Measurements from ENCODE around the gene ABCA4. TPM values are rescaled to one million over a fixed set of nuclear protein-coding genes. Genes with fewer than 3 reads are reported as not detected.
A peak's percentile ranks its signal among the peaks of the same experiment; 100 is the strongest.

ABCA4 gene
- total RNA-seq, 5 donors from 2014 or later (not counting 1 experiment from before 2014, with no cell fraction given): not detected

GRCh38 chr1:94081566-94082344 is 39.2 kb downstream of the ABCA4 start:
- H3K36me3 ChIP-seq (ENCODE audit: control insufficient read depth in 2 of 2, extremely low read depth in 1 of 2, insufficient read depth in 1 of 2, low read length in 1 of 2): no peaks in the 10 kb centered on the region
- no CpG with 5 or more reads among the region's 7 CpGs for WGBS (ENCODE audit: insufficient coverage)
- CTCF ChIA-PET: no interaction called here
- no peak overlapping the region for H3K27ac Mint-ChIP-seq
- H3K9me3 ChIP-seq: no peaks in the 10 kb centered on the region
- no peak for ATAC-seq (replicated peaks in 1 of 4)
- H3K36me3 Mint-ChIP-seq: no peaks in the 10 kb centered on the region
- POLR2A ChIA-PET: no interaction called here
- peaks cover 0 to 2% of the 10 kb centered on the region in 2 donors for H3K27me3 Mint-ChIP-seq
- no peaks in the 10 kb centered on the region for H3K27me3 ChIP-seq (replicated peaks in 1 of 2; ENCODE audit: control insufficient read depth in 2 of 2, extremely low read depth in 1 of 2, insufficient read depth in 2 of 2, low read length in 1 of 2)
- H3K9me3 Mint-ChIP-seq: no peaks in the 10 kb centered on the region
- H3K4me1 Mint-ChIP-seq: peaks cover 0 to 2% (median 0%) of the 10 kb centered on the region in 3 donors
- H3K27ac ChIP-seq (ENCODE audit: low read length): no peak overlapping the region
- no peaks in the 10 kb centered on the region for H3K4me1 ChIP-seq (ENCODE audit: control insufficient read depth in 1 of 2, extremely low read depth in 1 of 2, insufficient read depth in 2 of 2, low read length in 2 of 2)
- H3K4me3 ChIP-seq (ENCODE audit: control insufficient read depth in 1 of 2, extremely low read depth in 1 of 2, low read length in 1 of 2): no peak overlapping the region
- no peak for DNase-seq
- H3K4me3 Mint-ChIP-seq: no peak overlapping the region

- no peaks in the 10 kb centered on the region for H3K9me3 Mint-ChIP-seq
- H3K4me3 Mint-ChIP-seq: no peak overlapping the region
- H3K27ac Mint-ChIP-seq: no peak overlapping the region
- ChIA-PET CTCF (no interaction called here), POLR2A (no interaction called here)
- WGBS (ENCODE audit: insufficient coverage): 100% methylated on average over 1 of the region's 3 CpGs
- H3K4me3 ChIP-seq (ENCODE audit: control insufficient read depth in 1 of 2, extremely low read depth in 1 of 2, low read length in 1 of 2): no peak overlapping the region
- no peaks in the 10 kb centered on the region for H3K4me1 ChIP-seq (ENCODE audit: control insufficient read depth in 1 of 2, extremely low read depth in 1 of 2, insufficient read depth in 2 of 2, low read length in 2 of 2)
- H3K36me3 Mint-ChIP-seq: no peaks in the 10 kb centered on the region
- H3K4me1 Mint-ChIP-seq: peaks cover 0 to 2% (median 0%) of the 10 kb centered on the region in 3 donors
- no peak for DNase-seq
- peaks cover under 1 to 8% of the 10 kb centered on the region in 2 donors for H3K27me3 Mint-ChIP-seq
- no peaks in the 10 kb centered on the region for H3K27me3 ChIP-seq (replicated peaks in 1 of 2; ENCODE audit: control insufficient read depth in 2 of 2, extremely low read depth in 1 of 2, insufficient read depth in 2 of 2, low read length in 1 of 2)
- H3K36me3 ChIP-seq (ENCODE audit: control insufficient read depth in 2 of 2, extremely low read depth in 1 of 2, insufficient read depth in 1 of 2, low read length in 1 of 2): no peaks in the 10 kb centered on the region
- H3K9me3 ChIP-seq: no peaks in the 10 kb centered on the region
- H3K27ac ChIP-seq (ENCODE audit: low read length): no peak overlapping the region
- ATAC-seq (replicated peaks in 1 of 4): no peak
Observed at GRCh38 chr1:94079989-94080388, 41.0 kb downstream of the ABCA4 start.

- H3K4me1 Mint-ChIP-seq: peaks cover 0 to 2% (median 0%) of the 10 kb centered on the region in 3 donors
- no peaks in the 10 kb centered on the region for H3K36me3 Mint-ChIP-seq
- H3K9me3 Mint-ChIP-seq: no peaks in the 10 kb centered on the region
- H3K9me3 ChIP-seq: no peaks in the 10 kb centered on the region
- H3K4me3 ChIP-seq (ENCODE audit: control insufficient read depth in 1 of 2, extremely low read depth in 1 of 2, low read length in 1 of 2): no peak overlapping the region
- H3K4me1 ChIP-seq (ENCODE audit: control insufficient read depth in 1 of 2, extremely low read depth in 1 of 2, insufficient read depth in 2 of 2, low read length in 2 of 2): no peaks in the 10 kb centered on the region
- ATAC-seq (replicated peaks in 1 of 4) (no peak), DNase-seq (no peak)
- no peak overlapping the region for H3K4me3 Mint-ChIP-seq
- H3K27ac ChIP-seq (ENCODE audit: low read length): no peak overlapping the region
- no peak overlapping the region for H3K27ac Mint-ChIP-seq
- WGBS (ENCODE audit: insufficient coverage): 79% methylated on average over 3 of the region's 6 CpGs
- peaks cover 3 to 8% of the 10 kb centered on the region in 2 donors for H3K27me3 Mint-ChIP-seq
- no peaks in the 10 kb centered on the region for H3K36me3 ChIP-seq (ENCODE audit: control insufficient read depth in 2 of 2, extremely low read depth in 1 of 2, insufficient read depth in 1 of 2, low read length in 1 of 2)
- CTCF ChIA-PET: no interaction called here
- H3K27me3 ChIP-seq (replicated peaks in 1 of 2; ENCODE audit: control insufficient read depth in 2 of 2, extremely low read depth in 1 of 2, insufficient read depth in 2 of 2, low read length in 1 of 2): no peaks in the 10 kb centered on the region
- POLR2A ChIA-PET: no interaction called here
Observed at GRCh38 chr1:94079080-94079940, 41.6 kb downstream of the ABCA4 start.

- ATAC-seq (replicated peaks in 1 of 4): peak in 1 of 4 experiments; percentile 29
- H3K27ac ChIP-seq (ENCODE audit: low read length): no peak overlapping the region
Observed at GRCh38 chr1:94072840-94073522, 48.0 kb downstream of the ABCA4 start.

GRCh38 chr1:94071976-94072375 is 49.0 kb downstream of the ABCA4 start:
- Mint-ChIP-seq H3K4me3 (no peak overlapping the region), H3K9me3 (no peaks in the 10 kb centered on the region), H3K36me3 (no peaks in the 10 kb centered on the region), H3K27ac (no peak overlapping the region), H3K27me3 (peaks cover 3 to 10% of the 10 kb centered on the region in 2 donors), H3K4me1 (peaks cover 3 to 16% (median 5%) of the 10 kb centered on the region in 3 donors)
- H3K9me3 ChIP-seq: no peaks in the 10 kb centered on the region
- WGBS (ENCODE audit: insufficient coverage): no CpG with 5 or more reads among the region's 2 CpGs
- CTCF ChIA-PET: interaction anchor here in 1 of 2 donors (0.6 to 1.4 kb wide), 2 partner anchors 10 to 530 kb away, joined by 3 read pairs; no protein-coding TSS in a partner anchor
- POLR2A ChIA-PET: no interaction called here
- DNase-seq (no peak), ATAC-seq (replicated peaks in 1 of 4) (no peak)
- H3K4me3 ChIP-seq (ENCODE audit: control insufficient read depth in 1 of 2, extremely low read depth in 1 of 2, low read length in 1 of 2): no peak overlapping the region
- no peaks in the 10 kb centered on the region for H3K4me1 ChIP-seq (ENCODE audit: control insufficient read depth in 1 of 2, extremely low read depth in 1 of 2, insufficient read depth in 2 of 2, low read length in 2 of 2)
- H3K27me3 ChIP-seq (replicated peaks in 1 of 2; ENCODE audit: control insufficient read depth in 2 of 2, extremely low read depth in 1 of 2, insufficient read depth in 2 of 2, low read length in 1 of 2): no peaks in the 10 kb centered on the region
- H3K36me3 ChIP-seq (ENCODE audit: control insufficient read depth in 2 of 2, extremely low read depth in 1 of 2, insufficient read depth in 1 of 2, low read length in 1 of 2): no peaks in the 10 kb centered on the region
- no peak overlapping the region for H3K27ac ChIP-seq (ENCODE audit: low read length)

More at GRCh38 chr1:94072840-94073522, 48.0 kb downstream of the ABCA4 start:
- Mint-ChIP-seq H3K4me3 (no peak overlapping the region), H3K4me1 (peaks cover 3 to 16% (median 5%) of the 10 kb centered on the region in 3 donors), H3K9me3 (no peaks in the 10 kb centered on the region), H3K27ac (no peak overlapping the region), H3K36me3 (no peaks in the 10 kb centered on the region), H3K27me3 (peaks cover 3 to 11% of the 10 kb centered on the region in 2 donors)
- no peaks in the 10 kb centered on the region for H3K9me3 ChIP-seq
- no peaks in the 10 kb centered on the region for H3K4me1 ChIP-seq (ENCODE audit: control insufficient read depth in 1 of 2, extremely low read depth in 1 of 2, insufficient read depth in 2 of 2, low read length in 2 of 2)
- ChIA-PET CTCF (interaction anchor here in 1 of 2 donors (1.4 kb wide), 1 partner anchor 11 kb away, joined by 3 read pairs; no protein-coding TSS in a partner anchor), POLR2A (no interaction called here)
- H3K4me3 ChIP-seq (ENCODE audit: control insufficient read depth in 1 of 2, extremely low read depth in 1 of 2, low read length in 1 of 2): no peak overlapping the region
- WGBS (ENCODE audit: insufficient coverage): 24% methylated on average over 6 of the region's 7 CpGs
- H3K27me3 ChIP-seq (replicated peaks in 1 of 2; ENCODE audit: control insufficient read depth in 2 of 2, extremely low read depth in 1 of 2, insufficient read depth in 2 of 2, low read length in 1 of 2): no peaks in the 10 kb centered on the region
- H3K36me3 ChIP-seq (ENCODE audit: control insufficient read depth in 2 of 2, extremely low read depth in 1 of 2, insufficient read depth in 1 of 2, low read length in 1 of 2): no peaks in the 10 kb centered on the region
- no peak for DNase-seq

- ChIA-PET POLR2A (no interaction called here), CTCF (interaction anchor here in 1 of 2 donors (0.6 to 1.4 kb wide), 2 partner anchors 9 to 529 kb away, joined by 3 read pairs; no protein-coding TSS in a partner anchor)
- H3K27me3 Mint-ChIP-seq: peaks cover 3 to 7% of the 10 kb centered on the region in 2 donors
- no peak for DNase-seq
- WGBS (ENCODE audit: insufficient coverage): no CpG with 5 or more reads among the region's 1 CpG
- H3K4me3 ChIP-seq (ENCODE audit: control insufficient read depth in 1 of 2, extremely low read depth in 1 of 2, low read length in 1 of 2): no peak overlapping the region
- ATAC-seq (replicated peaks in 1 of 4): no peak
- H3K4me3 Mint-ChIP-seq: no peak overlapping the region
- no peaks in the 10 kb centered on the region for H3K36me3 Mint-ChIP-seq
- peaks cover 3 to 16% (median 5%) of the 10 kb centered on the region in 3 donors for H3K4me1 Mint-ChIP-seq
- H3K4me1 ChIP-seq (ENCODE audit: control insufficient read depth in 1 of 2, extremely low read depth in 1 of 2, insufficient read depth in 2 of 2, low read length in 2 of 2): no peaks in the 10 kb centered on the region
- no peaks in the 10 kb centered on the region for H3K36me3 ChIP-seq (ENCODE audit: control insufficient read depth in 2 of 2, extremely low read depth in 1 of 2, insufficient read depth in 1 of 2, low read length in 1 of 2)
- no peaks in the 10 kb centered on the region for H3K27me3 ChIP-seq (replicated peaks in 1 of 2; ENCODE audit: control insufficient read depth in 2 of 2, extremely low read depth in 1 of 2, insufficient read depth in 2 of 2, low read length in 1 of 2)
- no peak overlapping the region for H3K27ac Mint-ChIP-seq
- H3K9me3 Mint-ChIP-seq: no peaks in the 10 kb centered on the region
- H3K27ac ChIP-seq (ENCODE audit: low read length): no peak overlapping the region
- H3K9me3 ChIP-seq: no peaks in the 10 kb centered on the region
Observed at GRCh38 chr1:94071391-94071790, 49.6 kb downstream of the ABCA4 start.

All from T-cell (primary cell).